DND-41 (cell line): ENCODE results near the gene VTI1A.

Experiments used
- CTCF ChIP-seq: IDR thresholded peaks from 2 replicates; pipeline ENCODE4 v1.5.1; 2012; ENCODE audit warnings: borderline replicate concordance, low read length, moderate library complexity, mild to moderate bottlenecking; ENCODE audit not compliant: poor library complexity, severe bottlenecking; ENCODE audit errors: extremely low read depth
- EZH2 ChIP-seq: IDR thresholded peaks from 3 replicates; pipeline ENCODE4 v1.6.1; 2012; ENCODE audit warnings: borderline replicate concordance, low read depth, mild to moderate bottlenecking, moderate library complexity, low read length, inconsistent platforms; ENCODE audit not compliant: severe bottlenecking

GRCh38 chr10:112402917-112403316 is 44.1 kb upstream of the VTI1A start:
- TF ChIP-seq EZH2 (no peak), CTCF (no peak)
